Osteocyte (in vitro differentiated cells): ENCODE results near the gene ETNK2. TPM values are rescaled to one million over a fixed set of nuclear protein-coding genes. Genes with fewer than 3 reads are reported as not detected.

Source experiments
- DNase-seq: peaks from one replicate; pipeline ENCODE4 v3.0.0; 2021; ENCODE audit warnings: mixed read lengths; ENCODE audit not compliant: unreplicated experiment; ENCODE audit errors: extremely low spot score
- H3K27ac Mint-ChIP-seq: one replicate; pipeline ENCODE4 v1.8.0; 2021; ENCODE audit warnings: mild to moderate bottlenecking, mixed read lengths; ENCODE audit not compliant: unreplicated experiment
- H3K27me3 Mint-ChIP-seq: one replicate; pipeline ENCODE4 v1.8.0; 2021; ENCODE audit warnings: mixed read lengths; ENCODE audit not compliant: unreplicated experiment
- H3K36me3 Mint-ChIP-seq: one replicate; pipeline ENCODE4 v1.8.0; 2021; ENCODE audit warnings: mixed read lengths; ENCODE audit not compliant: unreplicated experiment
- H3K4me1 Mint-ChIP-seq: one replicate; pipeline ENCODE4 v1.8.0; 2021; ENCODE audit warnings: mixed read lengths; ENCODE audit not compliant: unreplicated experiment
- H3K4me3 Mint-ChIP-seq: one replicate; pipeline ENCODE4 v1.8.0; 2021; ENCODE audit warnings: mild to moderate bottlenecking, moderate library complexity, mixed read lengths; ENCODE audit not compliant: unreplicated experiment
- H3K9me3 Mint-ChIP-seq: one replicate; pipeline ENCODE4 v1.8.0; 2021; ENCODE audit warnings: mixed read lengths; ENCODE audit not compliant: unreplicated experiment
- total RNA-seq: library from RNA; stranded (reverse); gene quantifications from 2 replicates; pipeline ENCODE4 v1.2.1, GENCODE V29; 2021
- TF ChIP-seq, protein P1 (sequence below): fragments of 200-600 bp; sonication (generic); IDR thresholded peaks from 2 replicates; pipeline ENCODE4 v1.5.0; 2021; ENCODE audit warnings: antibody characterized with exemption, mild to moderate bottlenecking, moderate library complexity

The ETNK2 gene
- total RNA-seq, 1 donor from 2014 or later = 15.4 TPM

DNA sequence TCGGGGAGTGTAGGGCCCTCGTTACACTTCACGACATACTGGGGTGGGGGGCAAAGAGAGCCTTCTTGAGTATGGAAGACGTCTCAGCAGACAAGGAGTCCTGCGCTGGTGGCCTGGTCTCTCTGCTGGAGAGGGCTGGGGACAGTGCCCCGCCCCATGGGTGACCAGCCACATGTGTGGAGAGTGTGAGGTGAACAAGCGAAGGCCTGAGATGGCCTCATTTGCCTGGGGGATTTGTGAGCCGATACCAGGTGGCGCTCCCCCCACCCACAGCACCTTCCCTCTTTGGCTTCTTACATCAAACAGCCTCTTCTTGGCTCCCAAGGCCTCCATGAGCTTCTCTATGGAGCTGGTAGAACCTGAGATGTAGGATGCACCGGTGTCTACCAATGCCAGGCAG is 4.0 kb upstream of the ETNK2 start:
- DNase-seq = no peak
- H3K4me3 Mint-ChIP-seq = no peak overlapping the region
- peaks cover 1% of the 10 kb centered on the region for H3K4me1 Mint-ChIP-seq
- H3K36me3 Mint-ChIP-seq = no peaks in the 10 kb centered on the region
- H3K27me3 Mint-ChIP-seq = peaks cover 13% of the 10 kb centered on the region
- no peak overlapping the region for H3K27ac Mint-ChIP-seq
- no peaks in the 10 kb centered on the region for H3K9me3 Mint-ChIP-seq
- TF ChIP-seq, protein P1, sequence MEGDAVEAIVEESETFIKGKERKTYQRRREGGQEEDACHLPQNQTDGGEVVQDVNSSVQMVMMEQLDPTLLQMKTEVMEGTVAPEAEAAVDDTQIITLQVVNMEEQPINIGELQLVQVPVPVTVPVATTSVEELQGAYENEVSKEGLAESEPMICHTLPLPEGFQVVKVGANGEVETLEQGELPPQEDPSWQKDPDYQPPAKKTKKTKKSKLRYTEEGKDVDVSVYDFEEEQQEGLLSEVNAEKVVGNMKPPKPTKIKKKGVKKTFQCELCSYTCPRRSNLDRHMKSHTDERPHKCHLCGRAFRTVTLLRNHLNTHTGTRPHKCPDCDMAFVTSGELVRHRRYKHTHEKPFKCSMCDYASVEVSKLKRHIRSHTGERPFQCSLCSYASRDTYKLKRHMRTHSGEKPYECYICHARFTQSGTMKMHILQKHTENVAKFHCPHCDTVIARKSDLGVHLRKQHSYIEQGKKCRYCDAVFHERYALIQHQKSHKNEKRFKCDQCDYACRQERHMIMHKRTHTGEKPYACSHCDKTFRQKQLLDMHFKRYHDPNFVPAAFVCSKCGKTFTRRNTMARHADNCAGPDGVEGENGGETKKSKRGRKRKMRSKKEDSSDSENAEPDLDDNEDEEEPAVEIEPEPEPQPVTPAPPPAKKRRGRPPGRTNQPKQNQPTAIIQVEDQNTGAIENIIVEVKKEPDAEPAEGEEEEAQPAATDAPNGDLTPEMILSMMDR = no peak

DNA sequence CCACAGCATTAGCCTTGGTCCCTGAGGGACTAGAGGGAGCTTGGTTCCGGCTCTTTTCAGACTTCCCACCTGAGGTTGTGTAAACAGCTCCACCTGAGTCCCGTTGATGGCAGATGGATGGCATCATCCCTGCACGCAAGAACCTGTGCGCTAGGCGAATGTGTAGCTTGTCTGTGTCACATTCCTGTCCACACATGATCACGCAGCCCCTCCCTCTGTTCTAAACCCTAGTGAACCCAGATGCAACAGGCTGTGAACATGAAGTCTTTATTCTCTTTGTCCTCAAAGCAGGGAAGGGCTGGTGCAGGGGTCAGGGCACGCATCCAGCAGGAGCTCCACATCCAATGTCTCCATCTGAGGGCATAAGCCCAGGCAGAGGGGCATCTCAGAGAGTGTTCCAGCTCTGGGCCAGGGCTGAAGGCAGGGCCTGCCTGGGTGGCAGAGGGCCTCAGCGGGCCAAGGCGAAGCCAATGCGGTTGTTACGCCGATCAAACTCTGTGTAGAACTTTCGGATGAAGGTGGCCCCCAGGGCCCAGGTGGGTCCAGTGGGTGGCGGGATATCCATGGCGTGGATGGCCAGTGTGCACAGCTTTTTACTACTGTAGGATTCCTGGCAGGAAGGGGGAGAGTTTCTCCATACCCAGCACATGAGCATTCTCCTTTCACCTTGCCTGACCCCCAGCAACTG is 2.9 kb upstream of the ETNK2 start:
- Mint-ChIP-seq H3K4me1 (peaks cover 11% of the 10 kb centered on the region), H3K27me3 (peaks cover 7% of the 10 kb centered on the region), H3K27ac (no peak overlapping the region), H3K4me3 (no peak overlapping the region), H3K36me3 (no peaks in the 10 kb centered on the region), H3K9me3 (no peaks in the 10 kb centered on the region)
- no peak for DNase-seq
- TF ChIP-seq, protein P1 = no peak

DNA sequence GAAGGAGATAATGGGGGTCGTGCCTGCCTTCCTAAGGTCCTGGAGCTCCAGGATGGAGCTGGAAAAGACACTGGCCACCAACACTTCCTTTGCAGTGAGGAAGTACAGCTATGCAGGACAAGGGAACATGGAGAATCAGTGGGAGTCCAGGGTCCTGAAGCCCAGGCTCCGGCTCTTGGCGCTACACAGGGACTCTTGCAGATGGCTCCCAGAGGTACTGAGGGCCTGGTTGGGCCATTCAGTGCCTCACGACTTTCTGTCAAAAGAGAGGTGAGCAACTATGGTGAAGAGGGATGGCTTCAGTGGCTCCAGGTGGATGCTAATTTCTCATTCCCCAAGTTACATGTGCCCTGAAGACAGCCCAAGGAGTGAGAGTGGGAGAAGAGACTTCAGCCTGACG is 1.8 kb upstream of the ETNK2 start:
- Mint-ChIP-seq H3K27me3 (peaks cover 7% of the 10 kb centered on the region), H3K9me3 (no peaks in the 10 kb centered on the region), H3K27ac (no peak overlapping the region), H3K4me3 (no peak overlapping the region), H3K4me1 (peaks cover 15% of the 10 kb centered on the region), H3K36me3 (no peaks in the 10 kb centered on the region)
- no peak for DNase-seq
- TF ChIP-seq, protein P1 = no peak

DNA sequence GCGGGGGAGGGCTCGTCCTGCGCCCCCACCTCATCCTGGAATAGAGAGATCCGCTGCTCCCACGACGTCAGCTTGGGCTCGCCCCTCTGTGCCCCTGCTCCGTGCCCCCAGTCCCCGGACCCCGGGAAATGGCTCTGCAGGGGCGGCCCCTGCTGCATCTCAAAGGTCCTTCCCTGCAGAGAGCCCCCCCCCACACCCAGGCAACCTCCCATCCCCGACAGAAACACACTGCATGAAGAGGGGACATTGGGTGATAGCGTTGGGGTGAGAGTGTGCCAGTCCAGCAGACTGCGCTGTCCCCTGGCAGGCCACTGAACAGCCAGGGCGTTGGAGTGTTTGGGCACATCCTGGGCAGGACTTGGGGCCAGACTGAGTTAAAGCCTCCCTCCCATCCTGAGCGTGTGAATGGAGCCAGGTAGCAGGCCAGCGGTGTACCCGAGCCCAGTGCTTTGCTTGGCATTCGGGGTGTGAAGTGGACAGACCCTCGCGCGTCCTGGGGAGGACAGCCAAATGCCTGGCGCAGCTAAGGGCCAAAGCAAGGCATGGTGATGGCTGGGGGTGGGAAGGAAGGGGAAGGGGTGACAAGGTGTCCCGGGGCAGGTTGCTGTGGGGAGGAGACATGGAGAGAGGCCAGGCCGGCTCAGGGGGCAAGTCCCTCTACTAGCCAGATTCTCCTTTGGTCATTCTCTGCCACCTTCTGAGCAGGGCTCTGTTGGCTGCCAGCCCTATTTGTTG is 633 bp upstream of the ETNK2 start:
- Mint-ChIP-seq H3K9me3 (no peaks in the 10 kb centered on the region), H3K4me3 (peak overlapping the region; percentile 71), H3K36me3 (no peaks in the 10 kb centered on the region), H3K27me3 (peaks cover 7% of the 10 kb centered on the region), H3K27ac (no peak overlapping the region), H3K4me1 (peaks cover 15% of the 10 kb centered on the region)
- TF ChIP-seq, protein P1 = no peak
- no peak for DNase-seq
